ENCODE measurements around the gene ACOX1.

DNA sequence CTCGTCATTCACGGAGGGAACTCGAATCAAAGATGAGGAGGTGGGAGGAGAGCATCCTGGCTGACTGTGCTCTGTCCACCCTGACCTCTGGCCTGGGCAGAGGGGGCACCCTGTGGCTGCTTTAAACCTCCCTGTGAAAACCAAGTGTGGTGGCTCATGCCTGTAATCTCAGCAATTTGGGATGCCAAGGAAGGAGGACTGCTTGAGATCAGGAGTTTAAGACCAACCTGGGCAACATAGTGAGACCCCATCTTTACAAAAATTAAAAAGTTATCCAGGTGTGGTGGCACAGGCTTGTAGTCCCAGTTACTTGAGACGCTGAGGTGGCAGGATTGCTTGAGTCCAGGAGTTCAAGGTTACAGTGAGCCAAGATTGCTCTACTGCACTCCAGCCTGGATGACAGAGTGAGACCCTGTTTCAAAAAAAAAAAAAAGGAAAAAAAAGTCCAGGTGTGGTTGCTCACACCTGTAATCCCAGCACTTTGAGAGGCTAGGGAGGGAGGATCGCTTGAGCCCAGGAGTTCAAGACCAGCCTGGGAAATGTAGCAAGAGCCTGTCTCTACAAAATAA, 15.9 kb upstream of the ACOX1 start:
- TF ChIP-seq CTCF (IDR thresholded peaks at IDR 0.05) (no peak), POLR2A (IDR thresholded peaks at IDR 0.05) (no peak)
